ENCODE data around the gene KRT79.

The KRT79 gene

DNA sequence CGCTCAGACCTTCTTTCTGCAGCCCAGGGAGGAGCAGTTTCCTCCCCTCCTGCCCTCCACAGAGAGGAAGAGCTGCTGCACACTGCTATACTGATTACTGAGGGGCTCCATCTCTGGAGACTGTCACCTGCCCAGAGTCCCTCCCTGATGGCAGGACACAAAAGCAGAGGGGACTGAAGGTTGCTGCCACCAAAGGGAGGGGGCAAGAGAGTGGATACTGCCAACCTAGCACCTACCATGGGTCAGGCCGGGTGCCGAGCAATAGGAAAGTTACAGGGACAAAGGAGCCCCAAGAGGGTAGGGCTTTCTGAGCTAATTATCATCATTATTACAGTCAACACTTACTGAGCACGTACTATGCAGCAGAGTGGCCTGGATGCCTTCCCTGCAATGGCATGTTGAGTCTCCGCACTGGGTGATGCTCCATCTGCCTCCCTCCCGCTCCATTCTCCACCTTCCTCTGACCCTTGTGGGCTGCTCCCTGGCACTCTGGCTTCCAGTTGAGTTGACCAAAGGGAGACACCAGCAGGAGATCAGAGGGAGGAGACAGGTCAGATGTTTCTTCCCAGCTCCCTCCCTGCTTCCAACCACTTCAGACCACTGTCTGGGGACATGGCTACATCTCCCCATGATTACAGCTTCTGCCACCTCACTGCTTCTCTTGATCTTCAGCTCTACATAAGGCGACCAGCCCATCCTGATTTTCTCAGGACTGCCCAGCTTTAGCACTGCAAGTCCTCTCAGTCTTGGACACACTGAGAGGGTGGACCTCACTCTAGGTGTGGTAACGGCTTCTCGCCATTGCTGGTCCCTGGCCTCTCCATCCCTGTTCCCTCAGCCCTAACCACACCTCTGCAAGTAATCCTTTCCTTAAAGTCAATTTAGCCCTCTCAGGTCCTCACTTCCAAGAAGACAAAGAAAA lies 2.6 kb upstream of the KRT79 start:
- FAIRE-seq (no peak), DNase-seq (ENCODE audit: extremely low spot score, insufficient read length, low read depth) (no peak)

DNA sequence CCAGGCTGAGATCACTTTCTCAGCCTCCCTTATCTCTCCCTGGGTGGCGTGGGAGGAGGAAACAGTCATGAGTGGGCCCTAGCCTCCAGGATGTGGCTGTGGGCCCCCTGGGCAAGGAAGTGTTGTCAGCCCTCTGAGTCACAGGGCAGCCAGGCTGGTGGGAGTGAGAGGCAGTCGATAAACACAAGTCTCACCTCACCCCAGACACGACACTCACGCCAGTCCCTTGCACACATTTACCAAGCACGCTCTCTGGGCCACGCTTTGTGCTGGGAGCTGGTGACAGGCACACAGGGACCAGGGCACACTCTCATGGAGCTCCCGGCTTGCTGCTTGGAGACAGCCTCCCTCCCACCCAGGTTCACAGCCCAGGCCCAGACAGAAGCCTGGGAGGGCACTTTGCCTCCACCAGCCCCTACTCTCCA lies 1.9 kb upstream of the KRT79 start:
- DNase-seq (ENCODE audit: extremely low spot score, insufficient read length, low read depth) (no peak), FAIRE-seq (no peak)

DNA sequence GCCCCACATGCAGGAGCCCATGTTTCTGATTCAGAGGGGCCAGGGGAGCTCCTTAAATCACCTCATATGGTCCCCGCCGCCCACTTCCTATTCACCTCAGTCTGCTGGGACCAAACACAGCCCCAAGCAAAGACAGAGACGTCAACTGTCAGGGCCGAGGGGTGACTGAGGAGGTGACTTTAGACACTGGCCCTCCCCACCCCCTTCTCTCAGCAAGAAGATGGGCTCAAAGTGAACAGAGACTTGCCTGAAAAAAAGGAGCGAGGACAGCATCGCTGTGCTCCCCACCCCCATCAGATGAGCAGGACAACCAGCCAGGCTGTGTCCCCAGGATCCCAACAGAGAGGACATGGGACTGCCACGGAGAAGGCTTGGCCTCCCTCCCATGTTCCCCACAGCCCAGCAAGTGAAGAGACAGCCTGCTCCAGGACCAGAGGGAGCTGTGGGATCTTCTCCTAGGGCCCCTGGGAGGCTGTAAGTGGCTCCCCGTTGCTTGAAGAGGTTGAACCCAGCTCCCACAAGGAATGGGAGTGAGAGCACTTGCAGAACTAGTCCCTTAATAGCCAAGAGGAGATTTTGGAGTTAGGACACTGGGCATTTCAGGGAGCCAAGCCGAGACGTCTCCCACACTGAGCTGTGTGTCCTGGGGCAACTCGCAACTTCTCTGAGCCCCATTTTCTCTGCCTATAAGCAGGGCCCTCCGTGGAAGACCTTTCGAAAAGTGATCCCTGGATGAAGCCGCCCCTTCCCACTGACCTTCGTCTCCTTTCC lies 1.3 kb upstream of the KRT79 start:
- FAIRE-seq (no peak), DNase-seq (ENCODE audit: extremely low spot score, insufficient read length, low read depth) (no peak)

DNA sequence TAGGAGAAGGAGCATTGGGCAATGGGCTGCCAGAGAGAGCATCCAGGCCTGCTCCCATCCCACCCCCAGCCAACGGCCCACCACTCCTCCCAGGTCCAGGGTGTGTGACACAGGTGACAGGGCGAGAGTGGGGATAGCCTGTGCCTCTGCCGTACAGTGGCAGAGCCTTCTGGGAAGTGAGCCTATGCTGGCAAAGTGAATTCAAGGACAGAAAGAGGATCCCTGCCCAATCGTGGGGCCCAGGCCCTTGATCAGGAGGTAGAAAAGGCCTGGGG lies 553 bp upstream of the KRT79 start:
- no peak for DNase-seq (ENCODE audit: extremely low spot score, insufficient read length, low read depth)
- no peak for FAIRE-seq

DNA sequence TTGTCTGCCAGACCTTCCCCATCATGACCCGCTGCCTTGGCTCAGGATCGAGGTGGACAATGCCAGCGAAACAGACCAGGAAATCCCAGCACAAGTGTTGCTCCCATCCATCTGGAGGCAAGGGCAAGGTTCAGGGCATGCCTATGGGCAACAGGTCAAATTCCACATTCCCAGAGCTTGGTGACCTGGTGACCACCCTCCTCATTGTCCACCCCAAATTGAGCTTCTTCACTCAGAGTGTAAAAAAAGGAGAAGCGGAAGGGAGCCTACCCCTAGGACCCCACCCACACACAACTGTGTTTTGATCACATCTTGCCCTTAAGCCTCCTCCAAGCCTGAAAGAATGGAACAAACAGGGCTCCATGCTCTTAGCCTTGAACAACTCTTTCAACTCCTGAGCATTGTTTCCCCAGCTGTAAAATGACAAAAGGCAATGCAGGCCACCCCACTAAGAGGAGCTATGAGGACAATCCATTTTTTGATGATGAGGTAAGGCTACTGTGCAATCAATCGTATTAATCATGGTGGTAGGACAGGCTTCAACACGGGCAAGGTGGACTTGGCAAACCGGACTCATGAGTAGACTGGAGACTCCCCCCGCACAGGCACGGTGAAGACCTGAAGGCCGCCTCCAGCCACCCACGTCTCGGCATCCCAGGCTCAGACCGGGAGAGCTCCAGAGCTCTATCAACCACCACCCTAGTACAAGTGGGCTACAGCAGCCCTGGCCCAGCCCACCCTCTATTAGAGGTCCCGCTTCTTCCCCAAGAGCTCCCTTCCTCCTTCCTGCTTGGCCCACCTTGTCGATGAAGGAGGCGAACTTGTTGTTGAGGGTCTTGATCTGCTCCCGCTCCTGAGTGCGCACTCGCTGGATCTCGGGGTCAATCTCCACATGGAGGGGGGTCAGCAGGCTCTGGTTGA lies 866 bp downstream of the KRT79 start:
- DNase-seq (ENCODE audit: extremely low spot score, insufficient read length, low read depth) (no peak), FAIRE-seq (no peak)

DNA sequence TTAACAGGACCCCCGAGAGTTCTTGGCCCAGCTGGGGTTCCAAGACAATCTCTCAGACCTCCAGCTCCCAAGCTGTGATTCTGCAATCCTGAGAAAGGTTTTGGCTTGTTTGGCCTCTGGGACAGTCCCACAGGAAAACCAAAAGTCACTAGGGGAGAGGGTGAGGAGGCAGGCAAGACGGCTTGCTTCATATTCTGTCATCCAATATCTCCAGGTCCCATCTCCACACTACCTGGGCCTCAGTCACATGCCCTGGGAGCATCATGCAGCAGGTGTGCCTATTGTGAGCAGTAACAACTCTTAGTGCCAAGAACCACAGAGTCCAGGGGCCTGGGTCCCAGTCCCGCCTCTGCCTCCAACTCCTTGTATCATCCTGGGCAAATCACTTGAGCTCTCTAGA lies 1.7 kb downstream of the KRT79 start:
- FAIRE-seq (no peak), DNase-seq (ENCODE audit: extremely low spot score, insufficient read length, low read depth) (no peak)

DNA sequence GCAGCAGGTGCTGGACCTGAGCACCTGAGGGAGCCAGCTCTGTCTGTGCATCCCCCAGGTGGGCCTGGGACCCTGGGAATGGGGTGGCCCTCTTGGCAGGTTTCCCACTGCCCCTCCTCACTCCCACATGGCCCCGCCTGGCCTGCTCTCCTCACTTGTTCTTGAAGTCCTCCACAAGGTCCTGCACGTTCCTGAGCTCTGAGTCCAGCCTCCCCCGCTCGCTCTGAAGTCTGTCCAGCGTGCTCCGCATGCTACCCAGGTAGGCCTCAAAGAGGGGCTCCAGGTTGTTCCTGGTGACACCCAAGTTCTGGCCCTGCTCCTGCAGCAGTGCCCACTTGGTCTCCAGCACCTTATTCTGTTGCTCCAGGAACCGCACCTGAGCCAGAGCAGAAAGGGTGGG lies 2.9 kb downstream of the KRT79 start:
- no peak for FAIRE-seq
- DNase-seq (ENCODE audit: extremely low spot score, insufficient read length, low read depth), result no peak

GRCh38 chr12:52829986-52830770 lies 3.9 kb downstream of the KRT79 start:
- FAIRE-seq, result no peak
- no peak for DNase-seq (ENCODE audit: extremely low spot score, insufficient read length, low read depth)

DNA sequence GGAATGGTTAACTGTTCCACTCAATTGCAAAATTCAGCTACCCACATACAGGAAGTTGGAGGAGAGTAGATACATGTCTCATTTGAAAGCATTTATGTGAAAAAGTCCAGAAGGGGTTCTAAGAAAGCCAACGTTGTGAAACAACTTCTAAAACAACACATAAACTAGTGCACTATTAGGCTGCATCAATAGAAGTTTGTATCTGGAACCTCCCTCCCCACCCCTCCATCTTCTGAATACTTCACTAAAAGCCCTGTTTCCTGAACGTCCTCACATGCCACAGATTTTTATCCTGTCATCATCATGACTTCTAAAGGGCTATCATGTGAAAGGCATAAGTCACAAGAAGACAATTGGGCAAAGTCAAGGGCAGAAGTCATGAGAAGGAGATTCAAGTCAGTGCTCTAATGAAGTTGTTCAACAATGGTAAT lies 5.5 kb downstream of the KRT79 start:
- DNase-seq (ENCODE audit: extremely low spot score, insufficient read length, low read depth) (no peak), FAIRE-seq (no peak)

GRCh38 chr12:52828156-52828555 lies 6.0 kb downstream of the KRT79 start:
- peak; percentile 38 for FAIRE-seq
- no peak for DNase-seq (ENCODE audit: extremely low spot score, insufficient read length, low read depth)

- no peak for FAIRE-seq
- DNase-seq (ENCODE audit: extremely low spot score, insufficient read length, low read depth), result no peak
Measured at GRCh38 chr12:52827499-52828090, 6.5 kb downstream of the KRT79 start.

GRCh38 chr12:52826611-52827498 lies 7.3 kb downstream of the KRT79 start:
- FAIRE-seq (no peak), DNase-seq (ENCODE audit: extremely low spot score, insufficient read length, low read depth) (no peak)

DNA sequence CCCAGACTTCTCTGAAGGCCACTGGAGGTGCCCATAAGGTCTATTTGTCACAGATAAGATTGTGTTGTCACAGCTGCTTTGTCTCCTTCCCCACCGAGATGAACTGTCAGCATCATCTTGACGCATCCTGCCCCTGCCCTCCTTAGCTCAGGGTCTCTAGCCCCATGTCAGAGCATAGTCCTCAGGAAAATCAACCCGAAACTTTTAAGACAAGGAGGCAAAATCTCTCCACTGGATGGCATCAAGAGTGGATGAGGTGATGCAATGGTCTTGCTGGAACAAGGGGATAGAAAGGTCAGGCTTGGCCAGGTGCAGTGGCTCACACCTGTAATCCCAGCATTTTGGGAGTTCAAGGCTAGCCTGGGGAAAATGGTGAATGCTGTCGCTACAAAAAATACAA lies 8.2 kb downstream of the KRT79 start:
- no peak for DNase-seq (ENCODE audit: extremely low spot score, insufficient read length, low read depth)
- FAIRE-seq, result no peak

DNA sequence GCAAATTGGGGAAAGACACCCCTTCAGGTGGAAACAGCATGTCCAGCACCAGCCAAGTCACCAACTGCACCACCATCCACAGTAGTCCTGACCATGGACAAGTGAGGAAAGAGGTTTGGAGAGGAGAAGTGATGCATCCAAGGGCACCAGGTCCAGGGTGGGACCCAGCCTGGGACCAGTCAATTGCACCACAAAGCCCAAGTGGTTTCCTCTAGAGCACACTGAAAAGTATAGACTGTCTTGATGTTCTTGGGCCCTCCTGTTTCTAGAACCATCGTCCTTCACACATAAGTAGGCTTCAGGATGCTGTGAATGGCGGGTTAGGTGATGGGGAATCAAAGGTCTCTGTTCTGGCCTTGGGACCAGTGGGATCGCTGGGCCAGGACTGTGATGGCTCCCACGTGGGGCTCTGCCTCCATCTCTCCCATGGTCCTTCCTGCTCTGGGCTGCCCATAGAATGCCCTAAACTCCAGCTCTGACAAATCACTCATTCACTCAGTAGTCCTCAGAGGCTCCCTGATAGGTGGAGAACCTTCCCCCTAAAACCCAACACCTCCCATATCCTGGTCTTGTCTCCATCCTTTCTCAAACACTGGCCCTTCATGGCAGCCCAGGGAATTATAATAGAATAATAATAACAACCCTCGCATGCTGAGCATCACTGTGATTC lies 9.2 kb downstream of the KRT79 start:
- FAIRE-seq, result no peak

DNA sequence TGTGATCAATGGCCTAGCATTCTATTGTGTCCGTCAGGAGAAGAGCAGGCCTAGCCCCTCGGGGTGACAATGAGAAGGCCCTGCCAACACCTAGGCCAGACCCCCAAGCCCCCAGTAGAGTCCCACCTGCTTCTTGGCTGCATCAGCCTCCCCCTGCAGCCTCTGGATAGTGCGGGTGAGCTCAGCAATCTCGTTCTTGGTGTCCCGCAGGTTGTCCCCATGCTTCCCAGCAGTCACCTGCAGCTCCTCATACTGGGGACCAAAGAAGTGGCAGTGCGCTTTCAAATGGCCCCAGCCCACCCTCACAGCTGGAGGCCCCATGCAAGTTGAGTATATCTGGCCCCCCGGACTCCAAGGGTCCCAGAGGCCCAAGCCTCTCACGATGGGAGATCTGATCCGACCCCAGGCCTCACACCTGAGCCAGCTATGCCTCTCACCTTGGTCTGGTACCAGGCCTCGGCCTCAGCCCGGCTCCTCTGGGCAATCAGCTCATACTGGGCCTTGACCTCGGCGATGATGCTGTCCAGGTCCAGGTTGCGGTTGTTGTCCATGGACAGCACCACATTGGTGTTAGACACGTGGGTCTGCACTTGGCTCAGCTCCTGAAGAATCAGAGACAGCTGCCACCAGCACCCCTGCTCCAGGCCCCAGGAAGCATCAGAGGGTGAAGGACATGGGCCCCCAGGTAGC lies 10.2 kb downstream of the KRT79 start:
- no peak for FAIRE-seq
- DNase-seq (ENCODE audit: extremely low spot score, insufficient read length, low read depth), result no peak

More for the DNA sequence above, 9.2 kb downstream of the KRT79 start:
- no peak for DNase-seq (ENCODE audit: extremely low spot score, insufficient read length, low read depth)

DNA sequence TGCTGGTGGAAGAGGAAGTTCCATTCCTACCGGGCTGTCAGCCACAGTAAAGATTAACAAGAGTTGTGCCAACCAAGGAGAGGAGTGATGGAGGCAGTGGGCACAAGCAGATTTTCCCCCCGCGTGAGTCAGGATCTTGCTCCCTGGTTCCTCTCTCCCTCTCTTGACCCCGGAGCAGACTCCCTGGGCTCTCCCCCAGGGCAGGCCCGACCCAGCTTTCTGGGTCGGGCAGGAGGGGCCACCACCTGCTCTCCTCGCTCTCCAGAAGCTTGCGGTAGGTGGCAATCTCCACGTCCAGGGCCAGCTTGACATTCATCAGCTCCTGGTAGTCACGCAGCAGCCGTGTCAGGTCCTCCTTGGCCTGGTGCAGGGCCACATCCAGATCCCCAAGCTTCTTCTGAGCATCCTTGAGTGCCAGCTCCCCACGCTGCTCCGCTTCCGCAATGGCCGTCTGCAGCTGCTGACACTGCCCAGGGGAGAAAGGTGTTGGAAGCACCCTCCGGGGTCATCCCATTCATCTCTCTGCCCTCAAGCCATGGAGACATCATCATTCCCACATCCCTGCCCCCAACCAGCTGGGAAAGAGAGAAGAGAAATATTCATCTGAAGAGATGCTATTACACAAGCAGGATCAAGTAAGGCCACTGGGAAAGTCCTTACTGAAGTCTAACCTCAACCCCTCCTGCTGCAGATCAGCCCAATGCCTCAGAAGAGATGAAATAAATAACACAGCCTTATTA lies 11.2 kb downstream of the KRT79 start:
- DNase-seq (ENCODE audit: extremely low spot score, insufficient read length, low read depth) (no peak), FAIRE-seq (no peak)

Data from GM18507 (cell line).